HepG2 (cell line): ENCODE results near the gene CFAP70. TPM values are rescaled to one million over a fixed set of nuclear protein-coding genes. Genes with fewer than 3 reads are reported as not detected.

Experiments
- EP300 ChIP-seq, 3 experiments: sonication (generic) in 1 of 3; formaldehyde crosslinking in 1 of 3; IDR thresholded peaks; 2 replicates each; pipeline versions ENCODE4 v1.5.1 to v1.6.1; 2011 to 2020; ENCODE audit warnings: low read depth in 2 of 3, low read length in 2 of 3, borderline replicate concordance in 1 of 3, improper control_type of control experiment in 1 of 3, mild to moderate bottlenecking in 1 of 3, missing genetic modification reagents in 1 of 3, moderate library complexity in 1 of 3
- EZH2 ChIP-seq: conservative IDR thresholded peaks from 2 replicates; pipeline ENCODE4 v1.6.1; 2012; ENCODE audit warnings: mild to moderate bottlenecking, low read depth, low read length, moderate library complexity
- ISX ChIP-seq: sonication (generic); formaldehyde crosslinking; conservative IDR thresholded peaks from 2 replicates; pipeline ENCODE4 v1.5.0; 2020; ENCODE audit warnings: missing genetic modification reagents
- MIER2 ChIP-seq: IDR thresholded peaks from 2 replicates; pipeline ENCODE4 v1.6.1; 2016; ENCODE audit warnings: missing biosample characterization, missing genetic modification reagents
- NFE2 ChIP-seq: sonication (generic); formaldehyde crosslinking; IDR thresholded peaks from 2 replicates; pipeline ENCODE4 v1.4.0; 2020; ENCODE audit warnings: missing genetic modification reagents
- RNF2 ChIP-seq: fragments of 450-650 bp; conservative IDR thresholded peaks from 2 replicates; pipeline ENCODE4 v1.6.1; 2016; ENCODE audit warnings: low read depth
- RNF219 ChIP-seq: sonication (generic); formaldehyde crosslinking; IDR thresholded peaks from 2 replicates; pipeline ENCODE4 v1.5.0; 2020; ENCODE audit warnings: mild to moderate bottlenecking, missing genetic modification reagents
- SOX13 ChIP-seq, 3 experiments: fragments of 450-650 bp in 1 of 3; sonication (generic) in 1 of 3; formaldehyde crosslinking in 1 of 3; IDR thresholded peaks in 2 of 3; conservative IDR thresholded peaks in 1 of 3; 2 replicates each; pipeline versions ENCODE4 v1.5.0 to v1.6.1; 2016 to 2020; ENCODE audit warnings: antibody characterized with exemption in 1 of 3, mild to moderate bottlenecking in 1 of 3, missing compliant biosample characterization in 1 of 3, missing genetic modification reagents in 1 of 3, moderate library complexity in 1 of 3
- TBX2 ChIP-seq: sonication (generic); formaldehyde crosslinking; IDR thresholded peaks from 2 replicates; pipeline ENCODE4 v1.5.0; 2020; ENCODE audit warnings: missing genetic modification reagents, mild to moderate bottlenecking, borderline replicate concordance
- ZFAT ChIP-seq: sonication (generic); formaldehyde crosslinking; conservative IDR thresholded peaks from 2 replicates; pipeline ENCODE4 v1.8.1; 2023; ENCODE audit warnings: missing genetic modification reagents, inconsistent platforms
- ZFP41 ChIP-seq: sonication (generic); formaldehyde crosslinking; IDR thresholded peaks from 2 replicates; pipeline ENCODE4 v1.4.0; 2020; ENCODE audit warnings: mild to moderate bottlenecking, missing genetic modification reagents, borderline replicate concordance
- ZNF30 ChIP-seq: sonication (generic); formaldehyde crosslinking; IDR thresholded peaks from 2 replicates; pipeline ENCODE4 v1.5.0; 2020; ENCODE audit warnings: mild to moderate bottlenecking, missing genetic modification reagents
- ZNF354B ChIP-seq: sonication (generic); formaldehyde crosslinking; IDR thresholded peaks from 2 replicates; pipeline ENCODE4 v1.8.0; 2022; ENCODE audit warnings: mild to moderate bottlenecking, missing genetic modification reagents
- ZNF549 ChIP-seq: sonication (generic); formaldehyde crosslinking; IDR thresholded peaks from 2 replicates; pipeline ENCODE4 v1.5.0; 2020; ENCODE audit warnings: missing genetic modification reagents
- ZNF619 ChIP-seq: sonication (generic); formaldehyde crosslinking; IDR thresholded peaks from 2 replicates; pipeline ENCODE4 v1.4.0; 2020; ENCODE audit warnings: mild to moderate bottlenecking, missing genetic modification reagents
- polyA plus RNA-seq, 8 experiments: library from polyadenylated mRNA; depleted of rRNA in 3 of 8; stranded (reverse) in 7 of 8; unstranded in 1 of 8; fragments of >200 nt; fragmentation: Illumina TruSeq in 4 of 8; extraction: Trizol in 4 of 8; gene quantifications; 2 replicates each; pipeline versions ENCODE4 v1.2.1 to v1.2.3, GENCODE V29; 2011 to 2016; ENCODE audit warnings: low read depth in 4 of 8, missing spikeins in 1 of 8, mixed read lengths in 1 of 8; ENCODE audit not compliant: insufficient read depth in 1 of 8
- total RNA-seq, 5 experiments: library from RNA; depleted of rRNA; stranded (reverse); fragments of >200 nt; fragmentation: Illumina TruSeq; extraction: Trizol; gene quantifications; 2 replicates each; pipeline ENCODE4 v1.2.3, GENCODE V29; 2016; ENCODE audit warnings: low read depth in 1 of 5
- TF ChIP-seq, protein P1 (sequence below): sonication (generic); formaldehyde crosslinking; IDR thresholded peaks from 2 replicates; pipeline ENCODE4 v1.4.0; 2020; ENCODE audit warnings: mild to moderate bottlenecking, low read depth, missing genetic modification reagents
- TF ChIP-seq, protein P2 (sequence below): IDR thresholded peaks from 2 replicates; pipeline ENCODE4 v1.6.1; 2016; ENCODE audit warnings: missing compliant biosample characterization, missing genetic modification reagents, borderline replicate concordance
- TF ChIP-seq, protein P3 (sequence below): sonication (generic); formaldehyde crosslinking; IDR thresholded peaks from 2 replicates; pipeline ENCODE4 v1.4.0; 2020; ENCODE audit warnings: missing genetic modification reagents

CFAP70 gene
- total and polyA plus RNA-seq, 2 of the 13 experiments (the other 11 are each of a cell fraction or from before 2014, with no cell fraction given) = 0.27 to 0.38 TPM

- no peak for TF ChIP-seq ISX (CRISPR knock-in tag)
- no peak for TF ChIP-seq EZH2
- TF ChIP-seq, protein P1, sequence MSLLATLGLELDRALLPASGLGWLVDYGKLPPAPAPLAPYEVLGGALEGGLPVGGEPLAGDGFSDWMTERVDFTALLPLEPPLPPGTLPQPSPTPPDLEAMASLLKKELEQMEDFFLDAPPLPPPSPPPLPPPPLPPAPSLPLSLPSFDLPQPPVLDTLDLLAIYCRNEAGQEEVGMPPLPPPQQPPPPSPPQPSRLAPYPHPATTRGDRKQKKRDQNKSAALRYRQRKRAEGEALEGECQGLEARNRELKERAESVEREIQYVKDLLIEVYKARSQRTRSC (CRISPR knock-in tag) = peak; percentile 71; the same call in 1 of the 2 replicates
- TF ChIP-seq, protein P2, sequence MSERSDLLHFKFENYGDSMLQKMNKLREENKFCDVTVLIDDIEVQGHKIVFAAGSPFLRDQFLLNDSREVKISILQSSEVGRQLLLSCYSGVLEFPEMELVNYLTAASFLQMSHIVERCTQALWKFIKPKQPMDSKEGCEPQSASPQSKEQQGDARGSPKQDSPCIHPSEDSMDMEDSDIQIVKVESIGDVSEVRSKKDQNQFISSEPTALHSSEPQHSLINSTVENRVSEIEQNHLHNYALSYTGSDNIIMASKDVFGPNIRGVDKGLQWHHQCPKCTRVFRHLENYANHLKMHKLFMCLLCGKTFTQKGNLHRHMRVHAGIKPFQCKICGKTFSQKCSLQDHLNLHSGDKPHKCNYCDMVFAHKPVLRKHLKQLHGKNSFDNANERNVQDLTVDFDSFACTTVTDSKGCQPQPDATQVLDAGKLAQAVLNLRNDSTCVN (CRISPR knock-in tag) = no peak
- no peak; the same call in 1 of the 2 replicates for TF ChIP-seq SOX13 (IDR thresholded peaks at IDR 0.05)
- no peak; a peak in 2 of 4 replicates for TF ChIP-seq SOX13 (CRISPR knock-in tag; conservative IDR thresholded peaks at IDR 0.05 in 1 of 2, IDR thresholded peaks at IDR 0.05 in 1 of 2)
- TF ChIP-seq, protein P3, sequence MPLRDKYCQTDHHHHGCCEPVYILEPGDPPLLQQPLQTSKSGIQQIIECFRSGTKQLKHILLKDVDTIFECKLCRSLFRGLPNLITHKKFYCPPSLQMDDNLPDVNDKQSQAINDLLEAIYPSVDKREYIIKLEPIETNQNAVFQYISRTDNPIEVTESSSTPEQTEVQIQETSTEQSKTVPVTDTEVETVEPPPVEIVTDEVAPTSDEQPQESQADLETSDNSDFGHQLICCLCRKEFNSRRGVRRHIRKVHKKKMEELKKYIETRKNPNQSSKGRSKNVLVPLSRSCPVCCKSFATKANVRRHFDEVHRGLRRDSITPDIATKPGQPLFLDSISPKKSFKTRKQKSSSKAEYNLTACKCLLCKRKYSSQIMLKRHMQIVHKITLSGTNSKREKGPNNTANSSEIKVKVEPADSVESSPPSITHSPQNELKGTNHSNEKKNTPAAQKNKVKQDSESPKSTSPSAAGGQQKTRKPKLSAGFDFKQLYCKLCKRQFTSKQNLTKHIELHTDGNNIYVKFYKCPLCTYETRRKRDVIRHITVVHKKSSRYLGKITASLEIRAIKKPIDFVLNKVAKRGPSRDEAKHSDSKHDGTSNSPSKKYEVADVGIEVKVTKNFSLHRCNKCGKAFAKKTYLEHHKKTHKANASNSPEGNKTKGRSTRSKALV = 0 out of 2 replicates have a peak, but pooled peaks have one; percentile 38
- peak; percentile 39; the same call in 1 of the 2 replicates for TF ChIP-seq MIER2
- TF ChIP-seq RNF2 = peak; percentile 58; the same call in 1 of the 2 replicates
- TF ChIP-seq ZFAT (CRISPR knock-in tag) = no peak
- TF ChIP-seq EP300 (IDR thresholded peaks at IDR 0.05; ENCODE audit: low read depth in 2 of 2, low read length in 2 of 2) = 0 out of 4 replicates have a peak, but pooled peaks of 1 of the 2 experiments have one; percentile 3
- TF ChIP-seq EP300 (CRISPR knock-in tag; IDR thresholded peaks at IDR 0.05; ENCODE audit: borderline replicate concordance) = no peak
- no peak for TF ChIP-seq ZNF354B
- TF ChIP-seq ZNF30 (CRISPR knock-in tag) = no peak
- TF ChIP-seq NFE2 (CRISPR knock-in tag) = no peak
- TF ChIP-seq ZNF619 (CRISPR knock-in tag) = 0 out of 2 replicates have a peak, but pooled peaks have one; percentile 54
- 0 out of 2 replicates have a peak, but pooled peaks have one; percentile 68 for TF ChIP-seq ZFP41 (CRISPR knock-in tag)
- no peak for TF ChIP-seq ZNF549 (CRISPR knock-in tag)
- peak; percentile 95 for TF ChIP-seq TBX2 (CRISPR knock-in tag)
- TF ChIP-seq RNF219 (CRISPR knock-in tag) = peak; percentile 57; the same call in 1 of the 2 replicates
Observed at GRCh38 chr10:73246646-73247508, 111.8 kb downstream of the CFAP70 start, which contains the start of gene DNAJC9 (continued).
